Gastrocnemius medialis (tissue), 4 donors: ENCODE results near the gene PGA3.

Experiments used
- CTCF ChIP-seq, 5 experiments: fragments of 450-650 bp in 3 of 5; fragments of 200-600 bp in 2 of 5; sonication (generic) in 2 of 5; IDR thresholded peaks in 4 of 5; conservative IDR thresholded peaks in 1 of 5; 1 replicate in 4 of 5; 2 replicates in 1 of 5; pipeline ENCODE4 v1.5.1; 2016 to 2019; ENCODE audit warnings: antibody characterized with exemption in 5 of 5, mild to moderate bottlenecking in 3 of 5, moderate library complexity in 3 of 5
- POLR2A ChIP-seq, 2 donors: fragments of 450-650 bp; IDR thresholded peaks; one replicate each; pipeline ENCODE4 v1.6.1; 2017; ENCODE audit warnings: antibody characterized with exemption in 2 of 2, mild to moderate bottlenecking in 2 of 2, moderate library complexity in 2 of 2

DNA sequence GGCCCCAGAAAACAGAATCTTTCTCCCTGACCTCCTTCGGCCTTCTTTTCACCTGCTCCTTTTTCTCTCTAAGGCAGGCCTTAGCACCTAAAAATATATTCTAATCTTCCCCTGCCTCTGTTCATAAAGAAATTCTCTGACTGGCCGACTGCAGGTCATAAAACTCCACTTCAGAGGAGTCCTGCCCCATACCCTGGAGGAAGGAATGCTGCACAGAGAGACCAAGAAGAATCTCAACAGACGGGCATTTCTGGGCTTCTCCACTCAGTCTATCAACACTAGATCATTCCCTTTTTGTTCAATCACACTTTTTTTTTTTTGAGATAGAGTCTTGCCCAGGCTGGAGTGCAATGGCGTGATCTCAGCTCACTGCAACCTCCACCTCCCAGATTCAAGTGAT, 19.7 kb upstream of the PGA3 start:
- TF ChIP-seq CTCF (IDR thresholded peaks at IDR 0.05 in 4 of 5, conservative IDR thresholded peaks at IDR 0.05 in 1 of 5) (no peak), POLR2A (IDR thresholded peaks at IDR 0.05) (no peak)
